HG02840 (cell line): ENCODE data around the gene ANTXRL.
"Not testable (repeated sequence)": the region's sequence is repeated elsewhere in the genome, so short reads cannot be mapped to it uniquely, and the experiment has no call there.

Experiments
- ATAC-seq: cut with Tn5 transposase; IDR thresholded peaks from one replicate; pipeline ENCODE4 v1.9.1; 2021; ENCODE audit warnings: mild to moderate bottlenecking, moderate library complexity, moderate number of reproducible peaks; ENCODE audit not compliant: unreplicated experiment, low FRiP score

Gene ANTXRL

GRCh38 chr10:46326971-46327370 is 40.2 kb downstream of the ANTXRL start:
- ATAC-seq = no peak

DNA sequence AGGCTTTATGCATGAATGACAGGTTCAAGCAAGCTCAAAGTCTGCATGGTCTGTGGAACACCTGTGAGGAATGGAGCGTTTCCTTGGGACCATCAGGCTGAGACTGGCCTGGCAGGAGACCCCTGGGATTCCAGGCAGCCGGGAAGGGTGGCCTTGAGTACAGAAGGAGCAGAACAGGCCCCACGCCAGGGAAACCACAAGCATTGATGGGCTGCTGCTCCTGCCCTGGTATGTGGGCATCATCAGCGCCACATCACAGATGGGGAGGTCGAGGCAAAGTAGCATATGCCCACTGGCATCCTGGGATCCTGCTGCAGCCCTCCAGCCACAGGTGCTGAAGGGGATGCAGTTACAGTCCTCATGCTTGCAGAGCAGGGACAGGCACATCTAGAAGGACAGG is 40.9 kb downstream of the ANTXRL start:
- ATAC-seq = no peak

- no peak for ATAC-seq
Measured at GRCh38 chr10:46328853-46329689, 42.3 kb downstream of the ANTXRL start.

- no peak for ATAC-seq
Measured at GRCh38 chr10:46329690-46330016, 42.9 kb downstream of the ANTXRL start.

DNA sequence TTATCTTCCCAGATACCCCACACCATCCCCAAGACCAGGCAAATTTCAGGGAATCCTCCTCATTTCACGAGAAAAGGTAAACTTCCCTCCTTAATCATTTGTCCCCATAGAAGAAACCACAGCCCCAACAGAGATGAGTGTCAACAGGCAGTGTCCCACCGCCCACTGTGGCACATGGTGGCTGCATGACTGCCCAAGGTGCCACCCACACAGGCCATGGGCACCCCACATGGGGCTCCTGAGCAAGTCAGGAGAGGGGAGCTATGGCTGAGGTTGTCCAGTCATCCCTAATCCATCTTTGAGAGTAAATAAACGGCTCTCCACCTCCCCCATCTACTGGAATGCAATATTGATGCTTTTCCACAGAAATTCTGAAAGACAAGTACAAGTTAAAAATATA is 44.1 kb downstream of the ANTXRL start:
- ATAC-seq = no peak

GRCh38 chr10:46365484-46365883 is 78.7 kb downstream of the ANTXRL start:
- not testable (repeated sequence) for ATAC-seq

- ATAC-seq = not testable (repeated sequence)
Measured at GRCh38 chr10:46367209-46367608, 80.4 kb downstream of the ANTXRL start.

GRCh38 chr10:46367666-46368240 is 81.0 kb downstream of the ANTXRL start:
- ATAC-seq = not testable (repeated sequence)

- not testable (repeated sequence) for ATAC-seq
Measured at GRCh38 chr10:46368956-46369355, 82.2 kb downstream of the ANTXRL start.

DNA sequence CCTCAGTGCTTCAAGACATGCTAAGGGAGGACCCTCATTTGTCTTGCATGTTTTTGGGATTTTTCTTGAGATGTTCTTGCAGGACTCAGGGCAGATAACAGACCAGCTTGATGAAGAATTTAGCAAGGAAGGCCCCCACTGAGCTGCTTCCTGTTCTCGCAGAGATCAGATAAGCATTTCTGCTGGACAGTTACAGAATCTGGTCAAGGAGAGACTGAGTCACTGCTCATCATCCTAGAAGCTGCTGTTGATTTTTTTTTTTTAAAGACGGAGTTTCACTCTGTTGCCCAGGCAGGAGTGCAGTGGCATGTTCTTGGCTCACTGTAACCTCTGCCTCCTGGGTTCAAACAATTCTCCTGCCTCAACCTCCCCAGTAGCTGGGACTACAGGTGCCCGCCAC is 87.6 kb downstream of the ANTXRL start:
- not testable (repeated sequence) for ATAC-seq

GRCh38 chr10:46375406-46375805 is 88.6 kb downstream of the ANTXRL start, which contains the start of gene ANXA8L1:
Gene ANXA8L1 (plus strand): TSS chr10:46375776. CDS start chr10:46375852, 76 bp downstream.
- not testable (repeated sequence) for ATAC-seq

- ATAC-seq = not testable (repeated sequence)
Measured at GRCh38 chr10:46377022-46377421, 90.2 kb downstream of the ANTXRL start.

GRCh38 chr10:46377651-46378050 is 90.9 kb downstream of the ANTXRL start:
- ATAC-seq = not testable (repeated sequence)

GRCh38 chr10:46378108-46378507 is 91.3 kb downstream of the ANTXRL start:
- ATAC-seq = not testable (repeated sequence)

DNA sequence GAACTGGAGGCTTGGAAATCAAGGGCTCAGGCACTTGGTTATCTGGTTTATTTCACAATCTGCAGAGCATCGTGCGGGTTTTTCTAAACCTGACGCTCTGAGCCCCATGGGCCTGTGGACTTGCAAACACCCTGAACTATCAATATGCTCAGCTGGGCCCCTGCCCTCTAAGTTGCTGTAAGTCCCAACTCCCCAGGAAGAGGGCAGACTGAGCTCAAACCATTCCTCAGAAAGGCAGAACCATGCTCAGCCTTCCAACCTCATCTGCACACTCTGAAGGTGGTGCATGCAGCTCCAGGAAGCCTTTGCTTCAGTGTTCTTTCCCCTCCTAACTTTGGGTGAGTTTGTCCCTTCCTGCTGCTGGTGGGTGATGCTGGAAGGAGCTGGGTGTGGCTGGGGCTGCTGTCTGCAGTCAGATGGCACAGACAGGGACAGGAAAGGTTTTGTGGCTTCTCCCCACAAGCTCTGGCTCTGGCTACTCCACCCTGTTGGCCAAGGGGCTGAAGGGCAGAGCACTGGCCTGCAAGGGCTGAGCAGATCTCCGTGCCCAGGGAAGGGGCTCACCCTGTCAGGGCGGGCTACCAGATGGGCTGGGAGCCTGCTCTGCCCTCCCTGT is 92.5 kb downstream of the ANTXRL start:
- not testable (repeated sequence) for ATAC-seq
